Pancreas (tissue), 10 donors: ENCODE data around the gene CHD9. TPM values are rescaled to one million over a fixed set of nuclear protein-coding genes. Genes with fewer than 3 reads are reported as not detected.

Experiments used
- ATAC-seq, 4 donors: fragments of 200-7000 bp; cut with Tn5 transposase; one replicate each; pipeline versions ENCODE4 v1.8.0 to v1.9.1; 2020; ENCODE audit warnings: mild to moderate bottlenecking in 4 of 4, moderate library complexity in 4 of 4
- DNase-seq, 6 donors: peaks; one replicate each; pipeline ENCODE4 v3.0.0-alpha.2; 2020
- FAIRE-seq: peaks from 2 replicates; lab custom pipeline; 2012; peaks lifted over from hg19 to GRCh38; lab: Jason Lieb, UNC
- H3K27ac ChIP-seq, 4 donors: fragments of 200-600 bp; sonication (generic); 1 replicate in 3 of 4; 2 replicates in 1 of 4; pipeline versions ENCODE4 v1.5.0 to v1.8.0; 2020
- H3K27me3 ChIP-seq, 4 donors: fragments of 200-600 bp; one replicate each; pipeline ENCODE4 v1.8.0; 2021
- H3K36me3 ChIP-seq, 3 donors: fragments of 200-600 bp; sonication (generic) in 1 of 3; one replicate each; pipeline versions ENCODE4 v1.5.0 to v1.8.0; 2020 to 2021
- H3K4me1 ChIP-seq, 3 donors: fragments of 200-600 bp; one replicate each; pipeline ENCODE4 v1.8.0; 2021
- H3K4me3 ChIP-seq, 4 donors: fragments of 200-600 bp; sonication (generic) in 2 of 4; one replicate each; pipeline versions ENCODE4 v1.5.0 to v1.8.0; 2020 to 2021
- H3K9me3 ChIP-seq, 4 donors: fragments of 200-600 bp; one replicate each; pipeline ENCODE4 v1.8.0; 2021
- WGBS, 2 donors: extraction: QIAGEN DNeasy Blood & Tissue Kit; methylation state at CpG; one replicate each; pipeline ENCODE4 v1.1.7; 2013; 5-methylcytosine and 5-hydroxymethylcytosine counted together
- intact Hi-C, 3 donors: fragments of 100-400 bp; cut with DNase I; formaldehyde crosslinking; loops; one replicate each; pipeline versions ENCODE4 v1.11.1 to v1.14.2; 2022
- polyA plus RNA-seq, 2 donors: library from polyadenylated mRNA; stranded (reverse); fragments of 200-250 nt; gene quantifications; one replicate each; pipeline ENCODE4 v1.2.3, GENCODE V29; 2013
- total RNA-seq, 6 donors: library from RNA; stranded (reverse); fragmentation: NEBNext Ultra II Directional in 4 of 6; extraction: Animal tissue kit (Norgen Biotek cat#: 25700) in 4 of 6; gene quantifications; one replicate each; pipeline versions ENCODE4 v1.2.1 to v1.2.4, GENCODE V29; 2021 to 2023
- TF ChIP-seq, protein P1 (sequence below), 4 donors: fragments of 200-600 bp; sonication (generic) in 3 of 4; IDR thresholded peaks; one replicate each; pipeline versions ENCODE4 v1.5.0 to v1.8.0; 2021; ENCODE audit warnings: antibody characterized with exemption in 4 of 4
- donor health status: healthy with polysubstance abuse.
- donor health status: DM: no; HTN: no; CAD: no; lungs with moderate emphysema.
- donor health status: DM: no; HTN: no; CAD: no.
- donor health status: control.
- donor health status: control.
- donor health status: Bipolar disorder and iron deficiency.
- donor health status: DM: yes; HTN: yes; CAD: no.
- donor health status: DM: no; HTN: no; CAD: no.
- donor health status: DM: no; HTN: no; CAD: no.
- donor health status: DM: yes; HTN: yes; CAD: no.

The CHD9 gene
- total and polyA plus RNA-seq, 8 donors = 7.2 to 40.9 (median 30.1) TPM

- no peak for DNase-seq
- TF ChIP-seq, protein P1, sequence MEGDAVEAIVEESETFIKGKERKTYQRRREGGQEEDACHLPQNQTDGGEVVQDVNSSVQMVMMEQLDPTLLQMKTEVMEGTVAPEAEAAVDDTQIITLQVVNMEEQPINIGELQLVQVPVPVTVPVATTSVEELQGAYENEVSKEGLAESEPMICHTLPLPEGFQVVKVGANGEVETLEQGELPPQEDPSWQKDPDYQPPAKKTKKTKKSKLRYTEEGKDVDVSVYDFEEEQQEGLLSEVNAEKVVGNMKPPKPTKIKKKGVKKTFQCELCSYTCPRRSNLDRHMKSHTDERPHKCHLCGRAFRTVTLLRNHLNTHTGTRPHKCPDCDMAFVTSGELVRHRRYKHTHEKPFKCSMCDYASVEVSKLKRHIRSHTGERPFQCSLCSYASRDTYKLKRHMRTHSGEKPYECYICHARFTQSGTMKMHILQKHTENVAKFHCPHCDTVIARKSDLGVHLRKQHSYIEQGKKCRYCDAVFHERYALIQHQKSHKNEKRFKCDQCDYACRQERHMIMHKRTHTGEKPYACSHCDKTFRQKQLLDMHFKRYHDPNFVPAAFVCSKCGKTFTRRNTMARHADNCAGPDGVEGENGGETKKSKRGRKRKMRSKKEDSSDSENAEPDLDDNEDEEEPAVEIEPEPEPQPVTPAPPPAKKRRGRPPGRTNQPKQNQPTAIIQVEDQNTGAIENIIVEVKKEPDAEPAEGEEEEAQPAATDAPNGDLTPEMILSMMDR (IDR thresholded peaks at IDR 0.05) = no peak
- Histone ChIP-seq H3K36me3 (no peaks in the 10 kb centered on the region), H3K4me1 (peaks cover 0 to 6% (median 0%) of the 10 kb centered on the region in 3 donors), H3K27ac (no peak overlapping the region), H3K27me3 (no peaks in the 10 kb centered on the region), H3K9me3 (no peaks in the 10 kb centered on the region), H3K4me3 (no peak overlapping the region)
- no peak for ATAC-seq
- intact Hi-C loops = no loop called here
- 85 to 87% methylated on average over 2 of the region's 2 CpGs for WGBS, 2 donors
- FAIRE-seq = no peak
Measured at GRCh38 chr16:53115047-53115446, 60.3 kb downstream of the CHD9 start.

- TF ChIP-seq, protein P1 (IDR thresholded peaks at IDR 0.05) = no peak
- intact Hi-C loops = no loop called here
- WGBS, 2 donors = 72 to 74% methylated on average over 4 of the region's 4 CpGs
- H3K36me3 ChIP-seq = no peaks in the 10 kb centered on the region
- H3K4me1 ChIP-seq = peaks cover 0 to 6% (median 0%) of the 10 kb centered on the region in 3 donors
- DNase-seq (no peak), FAIRE-seq (no peak), ATAC-seq (no peak)
- no peaks in the 10 kb centered on the region for H3K27me3 ChIP-seq
- H3K27ac ChIP-seq = no peak overlapping the region
- H3K9me3 ChIP-seq = no peaks in the 10 kb centered on the region
- no peak overlapping the region for H3K4me3 ChIP-seq
Measured at GRCh38 chr16:53115773-53116172, 61.0 kb downstream of the CHD9 start.

DNA sequence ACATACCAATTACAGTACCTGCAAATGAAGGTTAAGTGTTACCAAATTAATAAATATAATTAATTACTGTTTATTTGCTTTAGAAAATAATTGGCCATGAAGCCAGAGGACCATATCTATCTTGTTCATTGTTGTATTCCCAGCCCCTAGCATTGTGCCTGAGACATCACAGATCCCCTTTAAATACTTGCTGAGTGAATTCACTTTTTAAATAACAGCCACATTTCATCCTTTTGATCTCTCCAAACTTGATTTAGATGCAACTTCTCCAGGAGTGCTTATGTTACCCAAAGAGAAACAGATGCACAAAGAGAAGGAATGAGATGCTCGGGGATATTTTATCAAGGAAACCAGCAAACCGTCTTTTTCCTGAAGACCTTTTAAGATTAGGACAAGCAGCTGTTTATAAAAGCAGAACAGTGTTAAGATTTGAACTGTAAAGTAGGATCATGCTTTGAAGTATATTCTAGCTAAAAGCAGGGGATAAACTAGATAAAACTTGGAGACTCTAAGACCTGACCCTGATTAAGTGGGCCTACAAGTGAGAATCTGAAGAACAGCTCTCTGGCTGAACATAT lies 66.3 kb downstream of the CHD9 start:
- H3K4me1 ChIP-seq = no peaks in the 10 kb centered on the region
- intact Hi-C loops = no loop called here
- peak; percentile 37 for FAIRE-seq
- no peak for ATAC-seq
- no peaks in the 10 kb centered on the region for H3K9me3 ChIP-seq
- WGBS, 2 donors = 79 to 81% methylated on average over 2 of the region's 2 CpGs
- no peaks in the 10 kb centered on the region for H3K36me3 ChIP-seq
- H3K4me3 ChIP-seq = no peak overlapping the region
- TF ChIP-seq, protein P1 (IDR thresholded peaks at IDR 0.05) = no peak
- H3K27ac ChIP-seq = no peak overlapping the region
- DNase-seq = no peak
- no peaks in the 10 kb centered on the region for H3K27me3 ChIP-seq

GRCh38 chr16:53121661-53122060 lies 66.9 kb downstream of the CHD9 start:
- H3K27me3 ChIP-seq = no peaks in the 10 kb centered on the region
- FAIRE-seq (no peak), ATAC-seq (no peak), DNase-seq (no peak)
- WGBS, 2 donors = 27 to 44% methylated on average over 1 of the region's 1 CpG
- TF ChIP-seq, protein P1 (IDR thresholded peaks at IDR 0.05) = no peak
- H3K9me3 ChIP-seq = no peaks in the 10 kb centered on the region
- no peaks in the 10 kb centered on the region for H3K36me3 ChIP-seq
- no peak overlapping the region for H3K4me3 ChIP-seq
- H3K27ac ChIP-seq = no peak overlapping the region
- intact Hi-C loops = no loop called here
- H3K4me1 ChIP-seq = no peaks in the 10 kb centered on the region

GRCh38 chr16:53123747-53124146 lies 69.0 kb downstream of the CHD9 start:
- peak; percentile 82 for FAIRE-seq
- Histone ChIP-seq H3K4me3 (no peak overlapping the region), H3K27me3 (no peaks in the 10 kb centered on the region), H3K9me3 (no peaks in the 10 kb centered on the region), H3K4me1 (no peaks in the 10 kb centered on the region), H3K36me3 (no peaks in the 10 kb centered on the region), H3K27ac (no peak overlapping the region)
- TF ChIP-seq, protein P1 (IDR thresholded peaks at IDR 0.05) = no peak
- intact Hi-C loops = no loop called here
- WGBS, 2 donors = 87 to 89% methylated on average over 3 of the region's 3 CpGs
- ATAC-seq = no peak
- no peak for DNase-seq
